Skeletal muscle tissue (tissue), 4 donors: Measurements from ENCODE around the gene RBM4. TPM values are rescaled to one million over a fixed set of nuclear protein-coding genes. Genes with fewer than 3 reads are reported as not detected.
A peak's percentile ranks its signal among the peaks of the same experiment; 100 is the strongest.

Experiments used
- H3K27ac ChIP-seq: one replicate; pipeline ENCODE4 v1.7.0; 2013; ENCODE audit warnings: mild to moderate bottlenecking, low read depth, low read length, inconsistent platforms
- H3K27me3 ChIP-seq, 3 donors: one replicate each; pipeline ENCODE4 v1.7.0; 2013; ENCODE audit warnings: low read length in 3 of 3; ENCODE audit not compliant: control insufficient read depth in 3 of 3, insufficient read depth in 3 of 3
- H3K36me3 ChIP-seq, 3 donors: one replicate each; pipeline ENCODE4 v1.7.0; 2013; ENCODE audit warnings: low read length in 3 of 3; ENCODE audit not compliant: control insufficient read depth in 3 of 3, insufficient read depth in 3 of 3
- H3K4me1 ChIP-seq, 3 donors: one replicate each; pipeline ENCODE4 v1.7.0; 2013; ENCODE audit warnings: low read length in 3 of 3, mild to moderate bottlenecking in 3 of 3; ENCODE audit not compliant: control insufficient read depth in 3 of 3, insufficient read depth in 3 of 3
- H3K4me3 ChIP-seq, 3 donors: one replicate each; pipeline ENCODE4 v1.7.0; 2013; ENCODE audit warnings: low read length in 3 of 3
- H3K9ac ChIP-seq, 3 donors: one replicate each; pipeline ENCODE4 v1.7.0; 2013; ENCODE audit warnings: low read length in 3 of 3, mild to moderate bottlenecking in 3 of 3, moderate library complexity in 2 of 3, low read depth in 1 of 3
- H3K9me3 ChIP-seq, 3 donors: one replicate each; pipeline ENCODE4 v1.7.0; 2013; ENCODE audit warnings: low read length in 3 of 3; ENCODE audit not compliant: control insufficient read depth in 3 of 3
- total RNA-seq: library from RNA; depleted of rRNA; stranded (reverse); fragments of >200 nt; gene quantifications from one replicate; pipeline ENCODE4 v1.2.3, GENCODE V29; 2014
- donor health status: Osteomylitis.

RBM4 gene
- total RNA-seq, 1 donor from 2014 or later = 98.6 TPM

DNA sequence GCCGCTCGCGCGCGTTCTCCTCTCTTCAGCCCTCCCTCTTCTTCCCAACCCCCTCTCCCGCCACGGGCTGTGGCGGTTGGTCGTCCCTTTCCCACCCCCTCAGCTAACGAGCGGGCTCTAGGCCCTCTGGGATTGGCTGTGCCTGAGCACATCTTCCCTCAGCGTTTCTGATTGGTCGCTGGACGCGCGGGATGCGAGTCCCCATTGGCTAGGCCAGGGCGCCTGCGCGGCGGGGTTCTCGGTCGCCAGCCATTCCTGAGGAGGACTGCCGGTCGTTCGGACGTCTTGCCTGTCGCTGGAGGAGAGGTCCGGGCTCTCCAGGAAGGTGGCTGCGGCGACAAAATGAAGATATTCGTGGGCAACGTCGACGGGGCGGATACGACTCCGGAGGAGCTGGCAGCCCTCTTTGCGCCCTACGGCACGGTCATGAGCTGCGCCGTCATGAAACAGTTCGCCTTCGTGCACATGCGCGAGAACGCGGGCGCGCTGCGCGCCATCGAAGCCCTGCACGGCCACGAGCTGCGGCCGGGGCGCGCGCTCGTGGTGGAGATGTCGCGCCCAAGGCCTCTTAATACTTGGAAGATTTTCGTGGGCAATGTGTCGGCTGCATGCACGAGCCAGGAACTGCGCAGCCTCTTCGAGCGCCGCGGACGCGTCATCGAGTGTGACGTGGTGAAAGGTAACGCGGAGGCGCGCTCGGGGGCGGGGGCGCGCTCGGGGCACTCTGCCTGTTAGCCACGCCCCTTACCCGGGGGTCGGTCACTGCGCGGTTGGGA is 21.9 kb upstream of the RBM4 start, which contains the start of gene RBM14:
TSS of gene RBM14 (plus strand) at position 252 of the 776 bp plus-strand sequence. CDS start at position 343, 91 bp downstream.
- peak within 1 kb of the TSS; percentile 99 for H3K9ac ChIP-seq
- H3K27me3 ChIP-seq = no peaks in the 10 kb centered on the region
- H3K4me3 ChIP-seq = peak within 1 kb of the TSS; percentile 96 to 100 (median 99)
- H3K36me3 ChIP-seq = peaks cover 0 to 2% (median 0%) of the 10 kb centered on the region in 3 donors
- no peaks in the 10 kb centered on the region for H3K9me3 ChIP-seq
- peaks cover 28 to 39% (median 28%) of the 10 kb centered on the region in 3 donors for H3K4me1 ChIP-seq
- H3K27ac ChIP-seq = peak within 1 kb of the TSS; percentile 96

GRCh38 chr11:66617155-66617834 is 21.2 kb upstream of the RBM4 start:
- Histone ChIP-seq H3K9me3 (no peaks in the 10 kb centered on the region), H3K4me3 (peak overlapping the region; percentile 96 to 100 (median 99)), H3K9ac (peak overlapping the region; percentile 99), H3K4me1 (peaks cover 30 to 43% (median 34%) of the 10 kb centered on the region in 3 donors), H3K27ac (peak overlapping the region; percentile 96), H3K36me3 (peaks cover 0 to 4% (median 0%) of the 10 kb centered on the region in 3 donors), H3K27me3 (no peaks in the 10 kb centered on the region)

GRCh38 chr11:66619080-66619554 is 19.4 kb upstream of the RBM4 start:
- peak overlapping the region; percentile 96 for H3K27ac ChIP-seq
- H3K4me3 ChIP-seq = peak overlapping the region; percentile 14 to 100 (median 96)

GRCh38 chr11:66624450-66624849 is 14.1 kb upstream of the RBM4 start:
- Histone ChIP-seq H3K27me3 (no peaks in the 10 kb centered on the region), H3K9ac (no peak overlapping the region), H3K27ac (no peak overlapping the region), H3K4me3 (no peak overlapping the region), H3K9me3 (no peaks in the 10 kb centered on the region), H3K36me3 (peaks cover 52 to 65% (median 53%) of the 10 kb centered on the region in 3 donors), H3K4me1 (peaks cover 27 to 46% (median 35%) of the 10 kb centered on the region in 3 donors)

More at GRCh38 chr11:66619080-66619554, 19.4 kb upstream of the RBM4 start:
- Histone ChIP-seq H3K36me3 (peaks cover 7 to 14% (median 10%) of the 10 kb centered on the region in 3 donors), H3K27me3 (no peaks in the 10 kb centered on the region), H3K4me1 (peaks cover 46 to 61% (median 52%) of the 10 kb centered on the region in 3 donors), H3K9me3 (no peaks in the 10 kb centered on the region), H3K9ac (peak overlapping the region; percentile 8 to 99 (median 28))

GRCh38 chr11:66625041-66625751 is 13.3 kb upstream of the RBM4 start:
- Histone ChIP-seq H3K4me1 (peaks cover 27 to 42% (median 35%) of the 10 kb centered on the region in 3 donors), H3K9me3 (no peaks in the 10 kb centered on the region), H3K36me3 (peaks cover 52 to 71% (median 60%) of the 10 kb centered on the region in 3 donors), H3K9ac (no peak overlapping the region), H3K4me3 (no peak overlapping the region), H3K27ac (no peak overlapping the region), H3K27me3 (no peaks in the 10 kb centered on the region)

- H3K9me3 ChIP-seq = no peaks in the 10 kb centered on the region
- H3K27ac ChIP-seq = no peak overlapping the region
- peaks cover 27 to 42% (median 35%) of the 10 kb centered on the region in 3 donors for H3K4me1 ChIP-seq
- peaks cover 52 to 71% (median 60%) of the 10 kb centered on the region in 3 donors for H3K36me3 ChIP-seq
- H3K4me3 ChIP-seq = no peak overlapping the region
- H3K9ac ChIP-seq = no peak overlapping the region
- H3K27me3 ChIP-seq = no peaks in the 10 kb centered on the region
Measured at GRCh38 chr11:66625752-66626149, 12.8 kb upstream of the RBM4 start.

GRCh38 chr11:66626382-66626781 is 12.1 kb upstream of the RBM4 start:
- H3K4me1 ChIP-seq = peaks cover 22 to 37% (median 28%) of the 10 kb centered on the region in 3 donors
- no peak overlapping the region for H3K9ac ChIP-seq
- H3K27me3 ChIP-seq = no peaks in the 10 kb centered on the region
- H3K4me3 ChIP-seq = no peak overlapping the region
- no peaks in the 10 kb centered on the region for H3K9me3 ChIP-seq
- peaks cover 52 to 71% (median 60%) of the 10 kb centered on the region in 3 donors for H3K36me3 ChIP-seq
- H3K27ac ChIP-seq = no peak overlapping the region

DNA sequence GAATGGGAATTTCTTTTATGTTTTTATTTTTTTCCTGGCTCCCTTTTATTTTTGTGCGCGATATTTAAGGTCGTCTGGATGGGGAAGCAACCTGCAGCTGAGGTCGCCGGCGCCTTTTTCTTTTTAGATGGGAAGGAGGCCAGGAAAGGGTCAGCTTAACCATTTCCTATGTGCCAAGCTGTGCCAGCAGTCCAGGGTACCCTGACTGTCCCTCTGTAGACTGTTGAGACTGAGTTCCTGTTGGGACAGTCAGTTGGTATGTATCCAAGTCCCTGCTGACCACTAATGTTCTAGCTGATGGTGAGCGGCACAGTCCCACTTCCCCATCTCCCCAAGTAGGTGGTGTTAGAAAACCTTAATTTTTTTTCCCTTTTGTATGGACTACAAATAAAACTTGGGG is 11.6 kb upstream of the RBM4 start:
- H3K27ac ChIP-seq = no peak overlapping the region
- no peak overlapping the region for H3K4me3 ChIP-seq
- no peaks in the 10 kb centered on the region for H3K27me3 ChIP-seq
- H3K9ac ChIP-seq = no peak overlapping the region
- H3K36me3 ChIP-seq = peaks cover 52 to 72% (median 60%) of the 10 kb centered on the region in 3 donors
- H3K4me1 ChIP-seq = peaks cover 20 to 34% (median 29%) of the 10 kb centered on the region in 3 donors
- H3K9me3 ChIP-seq = no peaks in the 10 kb centered on the region

DNA sequence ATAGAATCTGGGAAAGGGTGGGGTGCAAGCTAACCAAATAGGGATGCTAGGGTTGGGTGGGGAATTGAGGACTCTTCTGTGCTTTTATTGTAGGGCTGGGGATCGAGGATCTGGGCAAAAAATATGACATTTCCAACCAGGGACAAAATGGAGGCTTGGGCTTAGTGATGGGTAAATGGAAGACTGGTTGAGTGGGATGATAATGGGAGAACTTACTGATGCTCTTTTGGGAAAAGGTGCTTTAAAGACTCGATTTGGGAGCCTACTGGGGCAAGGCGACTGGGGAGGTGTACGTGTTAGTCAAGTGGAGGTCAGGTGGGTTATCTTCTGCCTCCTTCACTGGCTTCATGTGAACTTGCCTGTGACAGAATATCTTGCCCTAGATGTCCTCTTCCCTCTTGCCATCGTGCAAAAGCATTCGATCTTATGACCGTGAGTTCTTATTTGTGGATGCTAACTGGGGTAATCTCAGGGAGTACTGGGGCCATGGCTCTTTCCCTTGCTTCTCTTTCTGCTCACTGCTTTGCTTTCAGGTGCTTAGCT is 10.4 kb upstream of the RBM4 start:
- H3K9ac ChIP-seq = no peak overlapping the region
- H3K36me3 ChIP-seq = peaks cover 50 to 67% (median 60%) of the 10 kb centered on the region in 3 donors
- no peak overlapping the region for H3K27ac ChIP-seq
- H3K4me1 ChIP-seq = peaks cover 11 to 28% (median 19%) of the 10 kb centered on the region in 3 donors
- H3K27me3 ChIP-seq = no peaks in the 10 kb centered on the region
- H3K4me3 ChIP-seq = no peak overlapping the region
- H3K9me3 ChIP-seq = no peaks in the 10 kb centered on the region
